ENCODE results near the gene RNU6-1. TPM values are rescaled to one million over a fixed set of nuclear protein-coding genes. Genes with fewer than 3 reads are reported as not detected.

RNU6-1 gene
- total RNA-seq, 1 donor from 2014 or later, result not detected

GRCh38 chr15:67792250-67792942, 47.4 kb downstream of the RNU6-1 start:
- H4K20me1 ChIP-seq (ENCODE audit: low read depth), result no peaks in the 10 kb centered on the region

GRCh38 chr15:67790610-67791319, 49.1 kb downstream of the RNU6-1 start:
- no peaks in the 10 kb centered on the region for H3K27me3 ChIP-seq
- no peak overlapping the region for H3K9ac ChIP-seq
- peaks cover 10% of the 10 kb centered on the region for H3K36me3 ChIP-seq
- no peaks in the 10 kb centered on the region for H3K79me2 ChIP-seq (ENCODE audit: low read depth)
- no peak overlapping the region for H3K4me3 ChIP-seq
- Mint-ChIP-seq H3K4me3 (no peak overlapping the region), H3K9me3 (peaks cover 14% of the 10 kb centered on the region), H3K27ac (peak overlapping the region; percentile 30), H3K36me3 (peaks cover 14% of the 10 kb centered on the region), H3K27me3 (ENCODE audit: insufficient read depth, low read depth) (peaks cover 8% of the 10 kb centered on the region), H3K4me1 (peaks cover 19% of the 10 kb centered on the region)
- H3K9me3 ChIP-seq (ENCODE audit: low read depth), result peaks cover 8% of the 10 kb centered on the region
- H4K20me1 ChIP-seq (ENCODE audit: low read depth), result no peaks in the 10 kb centered on the region
- H3K4me1 ChIP-seq, result peaks cover 13% of the 10 kb centered on the region
- no peak for DNase-seq (ENCODE audit: low spot score)
- TF ChIP-seq EZH2phosphoT487 (IDR thresholded peaks at IDR 0.05), result no peak
- no peak for TF ChIP-seq EZH2 (IDR thresholded peaks at IDR 0.05)
- no peak for TF ChIP-seq CTCF (IDR thresholded peaks at IDR 0.05)
- no peaks in the 10 kb centered on the region for H3F3A ChIP-seq (ENCODE audit: low read depth)
- no peak overlapping the region for H2AFZ ChIP-seq (replicated peaks)
- no peak overlapping the region for H3K27ac ChIP-seq
- H3K4me2 ChIP-seq, result no peak overlapping the region

More at GRCh38 chr15:67792250-67792942, 47.4 kb downstream of the RNU6-1 start:
- Mint-ChIP-seq H3K4me1 (peaks cover 15% of the 10 kb centered on the region), H3K9me3 (peaks cover 14% of the 10 kb centered on the region), H3K27ac (no peak overlapping the region), H3K27me3 (ENCODE audit: insufficient read depth, low read depth) (peaks cover 4% of the 10 kb centered on the region), H3K4me3 (no peak overlapping the region), H3K36me3 (peaks cover 16% of the 10 kb centered on the region)
- no peak for DNase-seq (ENCODE audit: low spot score)
- Histone ChIP-seq H3K4me3 (no peak overlapping the region), H3K27ac (no peak overlapping the region), H3K36me3 (peaks cover 10% of the 10 kb centered on the region), H3K27me3 (no peaks in the 10 kb centered on the region), H3K79me2 (ENCODE audit: low read depth) (no peaks in the 10 kb centered on the region), H2AFZ (replicated peaks) (no peak overlapping the region), H3F3A (ENCODE audit: low read depth) (peaks cover 7% of the 10 kb centered on the region), H3K4me2 (no peak overlapping the region), H3K9me3 (ENCODE audit: low read depth) (peaks cover 8% of the 10 kb centered on the region), H3K9ac (no peak overlapping the region), H3K4me1 (peaks cover 17% of the 10 kb centered on the region)
- no peak for TF ChIP-seq EZH2 (IDR thresholded peaks at IDR 0.05)
- TF ChIP-seq CTCF (IDR thresholded peaks at IDR 0.05), result no peak
- TF ChIP-seq EZH2phosphoT487 (IDR thresholded peaks at IDR 0.05), result no peak

Small RNAs within 50 kb of the gene (small RNA-seq; reads per million reads assigned to genes)
- gene RNU6-1, result 3.2 reads per million, percentile 92 among the genes with 10 or more reads in this experiment

Other genes with a start within 250 kb of the RNU6-1 start
- gene SKOR1, start 14.5 kb downstream of the RNU6-1 start, total RNA-seq (ENCODE audit: low replicate concordance), result 0.09 and 0.51 TPM in 2 replicates
- gene PIAS1, start 214.3 kb upstream of the RNU6-1 start, total RNA-seq (ENCODE audit: low replicate concordance), result 34.6 and 48.2 TPM in 2 replicates